Fibroblast of skin of left biceps (primary cell): Measurements from ENCODE around the gene PTPRN2.

Source experiments
- DNase-seq, 2 experiments: peaks; one replicate each; pipeline ENCODE4 v3.0.0-alpha.2; 2013; ENCODE audit warnings: low read depth in 2 of 2

Gene PTPRN2

GRCh38 chr7:157801113-157801512, 786.5 kb downstream of the PTPRN2 start:
- no peak for DNase-seq

GRCh38 chr7:157800281-157800680, 787.3 kb downstream of the PTPRN2 start:
- DNase-seq: no peak

DNA sequence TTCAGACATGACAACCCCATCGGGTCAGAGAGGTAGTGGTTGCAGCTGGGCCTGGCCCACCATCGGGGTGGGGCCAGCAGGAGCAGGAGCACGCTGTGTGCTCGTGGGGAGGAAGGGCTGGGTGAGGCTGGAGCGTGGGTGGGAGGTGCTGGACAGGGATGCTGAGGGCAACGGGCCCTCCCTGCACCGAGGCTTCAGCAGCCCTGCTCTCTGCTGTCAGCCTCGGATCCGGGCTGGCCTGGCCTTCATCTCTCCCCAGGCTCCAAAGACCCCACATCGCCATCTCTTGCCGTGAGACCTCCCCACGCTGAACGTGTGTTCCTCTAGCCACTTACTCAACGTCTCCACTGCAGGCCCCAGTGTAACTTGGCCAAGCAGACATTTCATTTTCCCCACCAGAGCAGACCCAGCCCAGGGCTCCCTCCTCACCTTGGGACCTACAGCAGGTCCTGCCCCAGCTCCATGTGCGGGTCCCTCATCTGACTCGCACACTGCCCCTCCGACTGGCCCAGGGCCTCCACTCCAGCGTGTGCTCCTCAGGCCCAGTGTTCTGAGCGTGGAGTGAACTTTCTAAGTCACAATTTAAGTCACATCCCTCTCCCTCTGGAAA, 788.4 kb downstream of the PTPRN2 start:
- DNase-seq: no peak

DNA sequence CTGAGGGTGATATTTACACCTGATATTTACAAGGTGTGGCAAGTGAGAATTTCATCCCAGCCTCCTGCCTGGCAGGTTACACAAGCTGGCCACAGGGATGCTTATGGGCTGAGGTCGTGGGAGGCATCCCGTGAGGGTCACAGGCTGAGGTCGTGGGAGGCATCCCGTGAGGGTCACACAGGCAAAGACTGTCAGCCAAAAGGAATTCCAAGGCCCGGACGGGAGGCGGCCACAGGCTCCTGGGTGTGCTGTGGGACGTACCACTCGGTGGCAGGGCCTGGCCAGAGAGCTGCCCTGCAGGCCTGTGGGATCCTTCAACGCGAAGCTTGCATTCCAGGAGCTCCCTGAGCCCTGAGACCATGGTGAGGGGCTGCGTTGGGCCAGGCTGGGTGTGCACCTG, 790.3 kb downstream of the PTPRN2 start:
- no peak for DNase-seq

GRCh38 chr7:157796846-157797245, 790.8 kb downstream of the PTPRN2 start:
- no peak for DNase-seq

- no peak for DNase-seq
Observed at GRCh38 chr7:157795643-157796042, 792.0 kb downstream of the PTPRN2 start.

GRCh38 chr7:157795199-157795598, 792.4 kb downstream of the PTPRN2 start:
- DNase-seq: no peak

GRCh38 chr7:157794746-157795065, 792.9 kb downstream of the PTPRN2 start:
- no peak for DNase-seq

DNA sequence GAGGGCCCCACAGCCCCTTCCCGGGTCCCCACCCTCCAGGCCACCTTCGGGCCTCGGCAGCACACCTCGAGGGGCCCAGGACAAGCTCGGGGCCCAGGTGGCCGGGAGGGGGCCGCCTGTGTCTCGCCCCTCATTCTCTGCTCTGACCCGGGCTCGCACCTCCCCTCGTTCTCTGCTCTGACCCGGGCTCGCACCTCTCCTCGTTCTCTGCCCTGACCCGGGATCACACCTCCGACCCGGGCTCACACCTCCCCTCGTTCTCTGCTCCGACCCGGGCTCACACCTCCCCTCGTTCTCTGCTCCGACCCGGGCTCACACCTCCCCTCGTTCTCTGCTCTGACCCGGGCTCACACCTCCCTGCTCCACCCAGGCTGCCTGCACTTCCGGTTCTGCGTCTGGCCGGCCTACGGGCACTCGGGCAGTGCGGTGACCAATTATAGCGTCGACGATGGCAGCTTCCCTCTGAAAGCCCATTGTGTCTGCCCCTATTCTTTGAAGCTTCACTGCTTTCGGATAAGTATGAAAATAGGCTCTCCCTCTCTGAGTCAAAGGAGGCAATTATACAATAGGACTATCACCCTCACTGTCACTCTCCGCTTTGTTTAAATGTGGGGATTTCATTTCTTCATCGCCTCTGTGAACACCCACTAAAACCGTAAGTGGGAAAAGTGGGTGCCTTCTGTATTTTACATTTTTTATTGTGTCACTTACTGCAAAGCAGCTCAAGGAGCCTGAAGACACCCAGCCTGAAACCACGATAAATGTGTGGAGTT, 793.5 kb downstream of the PTPRN2 start:
- DNase-seq: no peak

DNA sequence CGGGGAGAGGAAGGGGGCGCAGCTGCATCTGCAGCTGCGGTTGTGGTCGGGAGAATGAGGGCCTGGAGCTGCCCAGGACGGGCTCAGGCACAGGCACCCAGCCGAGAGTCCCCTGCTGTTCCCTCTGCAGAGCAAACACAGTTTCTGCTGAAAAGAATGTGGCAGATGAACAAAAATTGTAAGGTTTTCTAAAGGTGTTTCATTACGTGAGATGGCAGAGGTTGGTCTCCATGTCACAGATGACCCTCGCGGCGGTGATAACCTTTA, 794.6 kb downstream of the PTPRN2 start:
- no peak for DNase-seq

DNA sequence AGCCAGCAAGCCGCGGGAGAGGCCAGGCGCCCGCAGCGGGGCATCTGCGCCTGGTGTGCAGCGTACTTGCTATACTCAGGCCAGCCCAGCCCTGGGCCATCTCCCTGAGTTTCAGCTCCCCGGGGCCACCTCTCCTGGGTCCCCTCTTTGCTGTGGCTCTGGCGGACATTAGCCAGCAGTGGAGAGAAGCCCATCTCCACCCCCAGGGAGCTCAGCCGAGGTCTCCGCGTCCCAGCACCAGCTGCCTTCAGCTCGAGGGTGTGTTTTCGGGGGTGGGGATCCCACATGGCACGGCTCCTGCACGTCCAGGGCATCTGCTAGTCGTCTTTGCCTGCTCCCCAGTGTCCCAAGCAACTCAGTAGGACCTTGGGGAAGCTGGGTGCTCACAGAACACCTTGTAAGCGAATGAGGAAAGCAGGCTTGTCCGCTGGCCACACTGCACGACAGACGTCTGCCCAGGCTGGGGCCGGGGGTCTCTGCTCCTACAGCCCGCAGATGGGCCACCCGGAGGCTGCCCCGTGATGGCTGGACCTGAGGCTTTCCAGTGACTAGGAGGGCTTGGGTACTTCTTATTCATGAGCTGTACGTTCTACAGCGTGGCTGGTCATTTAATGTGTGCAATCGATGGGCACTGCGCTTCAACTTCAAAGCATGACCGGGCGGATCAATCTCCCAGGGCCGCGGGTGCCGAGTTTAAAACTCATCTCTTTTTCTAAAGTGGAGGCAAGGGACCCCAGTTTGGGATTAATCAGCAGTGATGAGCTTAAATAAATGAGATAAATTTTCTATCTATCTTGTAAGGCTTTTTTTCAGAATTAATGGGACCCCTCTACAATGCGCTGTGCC, 795.2 kb downstream of the PTPRN2 start:
- no peak for DNase-seq

- no peak for DNase-seq
Observed at GRCh38 chr7:157791666-157792065, 796.0 kb downstream of the PTPRN2 start.

GRCh38 chr7:157791261-157791660, 796.4 kb downstream of the PTPRN2 start:
- no peak for DNase-seq

GRCh38 chr7:157789942-157790341, 797.7 kb downstream of the PTPRN2 start:
- DNase-seq: no peak

- DNase-seq: no peak
Observed at GRCh38 chr7:157789094-157789493, 798.5 kb downstream of the PTPRN2 start.

- DNase-seq: no peak
Observed at GRCh38 chr7:157788573-157788972, 799.0 kb downstream of the PTPRN2 start.

GRCh38 chr7:157787275-157787701, 800.3 kb downstream of the PTPRN2 start:
- no peak for DNase-seq

DNA sequence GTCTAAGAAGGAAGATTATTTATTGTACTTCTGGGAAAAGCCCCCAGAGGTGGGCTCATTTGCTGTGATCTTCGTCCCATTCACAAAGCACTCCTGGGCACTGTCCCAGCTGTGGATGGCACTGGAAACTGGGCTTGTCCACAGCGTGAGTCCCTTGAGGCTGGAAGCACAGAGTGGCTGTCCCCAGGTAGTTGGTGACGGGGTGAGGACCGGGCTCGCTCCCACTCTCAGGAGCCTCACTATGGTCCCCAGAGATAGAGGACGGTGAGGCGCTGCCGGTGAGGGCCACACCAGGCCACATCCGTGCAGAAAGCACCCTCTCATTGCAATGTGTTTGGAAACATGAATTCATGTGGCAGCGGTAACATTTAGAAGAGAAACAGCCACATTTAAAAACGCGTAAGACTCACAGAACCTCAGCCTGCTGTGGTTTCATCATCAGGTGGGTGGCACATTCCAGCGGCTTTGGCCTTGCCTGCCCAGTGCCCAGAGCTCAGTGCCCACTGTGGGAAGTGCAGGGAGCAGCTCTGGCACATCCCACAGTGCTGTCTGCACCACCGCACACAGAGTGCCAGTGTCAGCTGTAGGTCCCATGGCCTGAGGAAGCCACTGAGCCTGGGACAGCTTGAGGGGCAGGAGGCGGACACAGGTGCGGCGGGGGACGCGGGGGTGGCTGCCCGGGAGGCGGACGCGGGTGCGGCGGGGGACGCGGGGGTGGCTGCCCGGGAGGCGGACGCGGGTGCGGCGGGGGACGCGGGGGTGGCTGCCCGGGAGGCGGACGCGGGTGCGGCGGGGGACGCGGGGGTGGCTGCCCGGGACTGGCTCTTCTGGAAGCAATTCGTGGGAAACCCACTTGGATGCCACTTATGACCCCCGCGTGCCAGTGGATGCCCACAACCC, 801.0 kb downstream of the PTPRN2 start:
- no peak for DNase-seq

DNA sequence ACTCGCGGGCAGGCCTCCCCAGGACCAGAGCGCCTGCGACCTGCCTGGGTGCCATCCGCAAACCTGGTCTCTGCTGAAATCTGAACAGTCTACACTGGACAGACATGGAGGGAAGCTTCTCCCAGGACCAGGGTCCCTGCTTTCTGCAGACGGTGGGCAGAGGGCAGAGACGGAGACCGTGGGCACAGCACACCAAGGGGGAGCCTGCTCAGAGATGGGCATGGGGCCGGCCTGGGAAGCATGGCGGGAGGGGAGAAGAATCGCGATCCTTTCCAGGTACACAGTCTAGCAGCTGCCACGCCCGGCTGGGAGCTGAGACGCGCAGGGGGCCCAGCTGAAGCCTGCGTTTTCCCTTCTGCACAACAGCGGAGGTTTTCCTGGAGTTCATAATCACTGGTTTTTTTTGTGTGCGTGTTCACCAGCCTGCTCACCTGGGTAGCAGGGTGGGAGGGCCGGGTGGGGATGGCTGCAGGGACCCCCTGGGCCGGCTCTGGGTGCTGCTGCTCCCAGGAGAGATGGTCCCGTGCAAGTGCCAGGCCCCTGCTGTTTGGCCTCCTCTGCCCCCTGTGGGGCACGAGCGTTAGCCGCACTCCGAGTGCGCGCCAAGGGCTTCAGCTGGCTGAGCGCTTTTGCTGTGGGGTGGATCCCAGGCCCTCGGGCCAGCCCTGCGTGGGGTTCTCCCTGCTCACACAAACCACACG, 802.0 kb downstream of the PTPRN2 start:
- DNase-seq: no peak

DNA sequence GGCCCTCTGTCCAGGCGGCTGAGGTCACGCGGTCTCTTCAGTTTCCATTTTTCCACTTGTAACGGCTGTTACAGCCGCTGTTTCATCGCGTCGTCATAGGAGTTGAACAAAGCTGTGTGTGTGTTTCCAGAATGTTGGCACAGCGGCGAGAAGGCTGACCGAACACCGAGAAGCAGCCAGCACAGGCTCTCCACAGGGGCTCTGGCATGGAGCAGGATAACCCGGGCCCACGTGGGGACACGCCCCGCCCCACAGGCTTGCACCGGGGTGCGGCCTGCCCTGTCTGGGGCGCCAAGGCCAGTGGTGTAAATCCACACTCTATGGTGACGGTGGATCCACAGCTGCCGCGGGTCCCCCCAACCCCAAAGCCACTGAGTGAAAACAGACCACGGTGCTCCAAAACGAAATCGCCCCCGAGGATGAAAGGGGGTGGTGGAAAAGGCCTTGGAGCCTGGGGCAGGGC, 802.6 kb downstream of the PTPRN2 start:
- DNase-seq: no peak
